HUDEP-2 (cell line): Measurements from ENCODE around the gene ELF2.
"Not testable (repeated sequence)": the region's sequence is repeated elsewhere in the genome, so short reads cannot be mapped to it uniquely, and the experiment has no call there.

Experiments used
- DNase-seq, 76 experiments: peaks; one replicate each; lab custom pipeline; 2025; ENCODE audit not compliant: unreplicated experiment in 76 of 76; lab: John Stamatoyannopoulos, UW

The ELF2 gene

DNA sequence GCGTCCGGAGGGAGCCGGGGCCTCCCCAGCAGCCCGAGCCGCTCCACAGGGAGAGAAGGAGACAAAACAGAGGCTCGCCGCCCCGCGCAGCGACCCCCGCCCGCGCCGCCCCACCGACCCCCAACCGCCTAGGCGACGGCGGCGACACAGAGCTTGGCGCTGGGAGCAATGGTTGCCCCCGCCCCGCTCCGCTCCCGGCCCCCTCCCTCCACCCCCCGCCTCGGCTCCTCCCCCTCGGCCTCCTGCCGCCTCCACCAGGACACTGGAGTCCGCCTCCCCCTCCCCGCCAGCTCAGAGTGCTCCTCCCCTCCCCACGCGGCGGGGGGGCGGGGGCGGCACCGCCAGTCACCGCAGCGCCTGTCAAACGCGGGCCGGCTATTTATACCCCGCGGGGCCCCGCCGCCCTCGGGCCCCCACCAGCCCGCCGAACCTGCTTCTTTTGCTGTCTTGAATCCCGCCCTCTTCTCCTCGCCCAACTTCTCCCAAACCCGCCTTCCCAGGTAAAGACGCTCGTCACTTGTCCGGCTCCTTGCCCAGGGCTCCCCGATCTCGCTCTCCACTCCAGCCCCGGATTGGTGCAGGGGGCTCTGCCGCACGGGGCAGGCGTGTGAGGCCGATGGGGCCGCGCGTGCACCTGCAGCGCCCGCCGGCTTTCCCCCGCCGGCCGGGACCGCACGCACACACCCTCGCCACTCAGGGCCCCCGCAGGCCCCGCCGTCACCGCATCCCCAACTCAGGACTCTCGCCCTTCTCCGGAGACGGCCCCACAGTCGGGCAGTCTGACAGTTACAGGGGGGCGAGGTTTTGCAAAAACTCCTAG, at the start of gene ELF2:
ELF2 (minus strand) TSS at position 170 of the 820 bp plus-strand sequence. CDS start 39,517 bp downstream, outside the sequence.
- peak in 75 of 76 experiments; percentile 36 to 96 (median 84) for DNase-seq

DNA sequence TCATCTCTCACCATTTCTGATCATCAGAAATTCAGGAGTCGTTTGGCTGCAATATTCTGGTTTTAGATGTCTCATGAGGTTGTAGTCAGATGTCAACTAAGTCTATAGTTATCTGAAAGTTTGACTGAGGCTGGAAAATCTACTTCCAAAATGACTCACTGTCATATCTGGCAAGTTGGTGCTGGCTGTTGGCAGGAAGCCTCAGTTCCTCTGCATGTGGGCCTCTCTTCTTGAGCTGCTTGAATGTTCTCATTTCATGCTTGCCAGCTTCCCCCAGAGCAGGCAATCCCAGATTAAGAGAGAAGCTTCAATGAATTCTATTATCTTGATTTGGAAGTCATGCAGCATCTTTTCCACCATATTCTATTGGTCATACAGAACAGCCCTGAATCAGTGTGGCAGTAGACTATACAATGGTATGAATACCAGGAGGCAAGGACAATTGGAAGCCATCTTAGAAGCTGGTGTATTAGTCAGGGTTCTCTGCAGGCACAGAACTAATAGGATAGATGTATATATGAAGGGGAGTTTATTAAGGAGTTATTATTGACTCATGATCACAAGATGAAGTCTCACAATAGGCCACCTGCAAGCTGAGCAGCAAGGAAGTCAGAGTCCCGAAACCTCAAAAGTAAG, 46.8 kb upstream of the ELF2 start:
- DNase-seq: peak in 54 of 76 experiments; percentile 1 to 84 (median 30)

DNA sequence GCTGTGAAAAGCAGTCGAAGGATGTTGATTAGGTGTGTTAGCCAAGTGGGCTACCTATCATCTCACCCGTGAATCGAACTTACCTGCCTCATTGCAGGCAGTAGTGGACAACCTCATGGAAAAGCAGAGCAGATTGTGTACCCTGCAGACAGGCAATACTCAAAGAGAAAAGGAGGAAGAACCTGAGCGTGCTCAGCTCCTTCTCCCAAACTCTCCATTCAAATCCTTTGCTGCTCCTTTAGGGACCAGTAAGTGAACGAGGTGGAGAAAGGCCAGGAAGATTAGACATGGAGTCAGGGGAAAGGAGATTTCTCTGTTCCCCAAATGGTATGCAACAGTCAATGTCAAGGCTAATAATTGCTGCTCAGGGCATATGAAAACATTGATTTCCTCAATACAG, 45.2 kb upstream of the ELF2 start:
- no peak for DNase-seq

DNA sequence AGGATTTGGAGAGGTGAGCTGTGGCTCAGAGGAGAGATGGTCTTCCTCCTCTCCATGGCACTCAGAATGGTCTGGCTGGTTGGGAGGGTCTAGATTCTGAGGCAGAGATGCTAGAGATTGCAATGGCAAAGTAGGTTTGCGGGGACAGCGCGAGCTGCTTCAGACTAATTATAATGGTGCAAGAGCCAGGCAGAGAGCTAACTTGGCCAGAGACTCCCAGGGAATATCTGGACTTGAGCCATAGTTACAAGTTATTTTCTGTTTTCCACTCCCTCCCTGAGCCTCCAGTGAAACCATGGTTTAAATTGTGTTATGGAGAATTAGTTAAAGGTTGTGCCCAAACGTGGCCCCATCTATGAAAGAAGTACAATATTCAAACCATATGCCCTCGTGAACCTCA, 44.7 kb upstream of the ELF2 start:
- no peak for DNase-seq

DNA sequence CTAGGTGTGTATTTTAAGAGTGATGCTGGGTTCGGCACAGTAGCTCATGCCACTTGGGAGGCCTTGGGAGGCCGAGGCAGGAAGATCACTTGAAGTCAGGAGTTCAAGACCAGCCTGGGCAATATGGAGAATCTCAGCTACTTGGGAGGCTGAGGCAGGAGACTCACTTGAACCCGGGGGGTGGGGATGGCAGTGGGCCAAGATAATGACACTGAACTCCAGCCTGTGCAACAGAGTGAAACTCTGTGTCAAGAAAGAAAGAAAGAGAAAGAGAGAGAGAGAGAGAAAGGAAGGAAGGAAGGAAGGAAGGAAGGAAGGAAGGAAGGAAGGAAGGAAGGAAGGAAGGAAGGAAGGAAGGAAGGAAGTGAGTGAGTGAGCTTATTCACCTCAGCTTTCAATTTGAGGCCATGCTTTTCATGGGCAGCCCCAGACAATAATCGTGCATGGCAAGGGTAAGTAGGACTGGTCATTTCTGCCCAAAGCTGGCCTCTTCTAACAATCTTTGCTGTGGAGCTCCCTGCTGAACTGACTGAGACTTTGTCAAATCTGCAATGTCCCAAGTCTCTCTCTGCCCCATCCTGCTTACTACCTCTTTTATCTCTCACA, 42.5 kb upstream of the ELF2 start:
- DNase-seq: no peak

DNA sequence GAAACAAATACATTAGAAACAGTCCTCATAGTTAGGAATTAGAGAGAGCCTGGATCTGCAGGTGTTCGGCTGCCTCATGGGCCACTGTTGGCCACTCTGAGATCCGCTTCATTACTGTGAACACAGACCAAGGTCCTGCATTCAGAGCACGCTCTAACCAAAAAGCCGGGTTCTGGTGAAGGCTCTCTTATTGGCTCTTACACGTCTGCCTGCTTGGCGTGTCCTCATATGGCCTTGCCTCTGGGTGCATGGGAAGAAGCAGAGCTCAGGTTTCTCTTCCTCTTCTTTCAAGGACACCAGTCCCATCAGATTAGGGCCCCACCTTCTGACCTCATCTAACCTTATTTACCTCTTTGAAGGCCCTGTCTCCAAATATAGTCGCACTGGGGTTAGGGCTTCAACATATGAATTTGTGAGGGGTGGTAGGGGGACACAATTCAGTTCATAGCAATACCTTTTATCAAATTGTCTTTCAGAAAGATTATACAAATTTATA, 37.1 kb upstream of the ELF2 start:
- DNase-seq: no peak

DNA sequence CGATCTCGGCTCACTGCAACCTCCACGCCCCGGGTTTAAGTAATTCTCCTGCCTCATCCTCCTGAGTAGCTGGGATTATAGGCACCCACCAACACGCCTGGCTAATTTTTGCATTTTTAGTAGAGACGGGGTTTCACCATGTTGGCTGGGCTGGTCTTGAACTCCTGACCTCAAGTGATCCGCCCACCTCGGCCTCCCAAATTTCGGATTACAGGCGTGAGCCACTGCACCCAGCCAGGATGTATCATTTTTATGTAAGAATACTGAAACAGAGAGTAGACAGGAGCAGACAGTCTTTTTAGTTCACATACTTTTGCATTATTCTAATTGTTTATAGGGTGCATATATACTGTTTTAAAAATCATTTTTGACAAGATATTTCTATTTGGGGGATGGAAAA, 36.6 kb upstream of the ELF2 start:
- not testable (repeated sequence) for DNase-seq

DNA sequence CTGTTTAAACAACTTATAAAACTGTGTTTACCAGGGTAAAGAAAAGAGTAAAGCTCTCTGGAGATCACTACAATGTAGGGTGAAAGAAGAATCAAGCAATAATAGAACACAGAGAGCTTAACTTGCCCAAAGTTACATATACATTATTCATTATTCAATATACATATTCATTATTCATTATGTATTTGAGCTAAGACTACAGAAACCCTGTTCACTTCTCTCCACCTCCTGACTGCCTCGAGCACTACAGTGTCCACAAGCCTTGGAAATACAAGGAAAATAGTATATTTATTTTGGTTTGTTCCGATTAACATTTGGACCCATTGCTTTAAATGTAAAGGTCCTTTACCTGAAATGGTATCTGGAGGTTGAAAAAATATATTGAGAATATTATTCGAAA, 35.9 kb upstream of the ELF2 start:
- DNase-seq: no peak

DNA sequence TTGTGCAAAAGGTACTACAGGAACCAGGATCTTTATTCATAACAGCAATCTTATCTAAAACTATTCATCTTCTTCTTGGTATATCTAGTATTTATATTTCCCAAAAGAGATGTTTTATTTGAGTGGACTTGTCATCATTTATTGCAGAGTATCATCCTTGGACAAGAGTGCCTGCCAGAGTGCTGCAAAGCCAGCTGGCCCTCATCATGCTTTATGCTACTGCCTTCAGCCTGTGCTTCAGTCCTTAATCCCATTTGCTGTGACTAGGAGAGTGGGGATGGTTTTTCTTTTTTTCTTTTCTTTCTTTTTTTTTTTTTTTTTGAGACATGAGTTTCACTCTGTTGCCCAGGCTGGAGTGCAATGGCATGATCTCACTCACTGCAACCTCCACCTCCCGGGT, 33.5 kb upstream of the ELF2 start:
- no peak for DNase-seq

DNA sequence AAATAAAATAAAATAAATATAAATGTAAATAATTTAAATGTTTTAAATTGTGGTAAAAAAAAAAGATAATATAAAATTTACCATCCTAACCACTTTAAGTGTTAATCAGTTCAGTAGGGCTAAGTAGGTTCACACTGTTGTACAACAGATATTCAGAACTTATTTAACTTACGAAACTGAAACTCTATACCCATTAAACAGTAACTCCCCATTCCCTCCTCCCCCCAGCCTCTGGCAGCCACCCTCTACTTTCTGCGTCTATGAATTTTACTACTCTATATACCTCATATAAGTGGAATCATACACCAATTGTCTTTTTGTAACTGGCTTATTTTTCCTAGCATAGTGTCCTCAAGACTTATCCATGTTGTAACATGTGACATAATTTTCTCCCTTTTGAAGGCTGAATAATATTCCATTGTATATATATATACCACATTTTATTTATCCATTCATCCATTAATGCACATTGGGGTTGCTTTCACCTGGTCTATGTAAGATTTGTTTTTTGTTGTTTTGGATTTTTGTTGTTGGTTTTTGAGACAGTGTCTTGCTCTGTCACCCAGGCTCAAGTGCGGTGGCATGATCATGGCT, 32.5 kb upstream of the ELF2 start:
- DNase-seq: no peak

DNA sequence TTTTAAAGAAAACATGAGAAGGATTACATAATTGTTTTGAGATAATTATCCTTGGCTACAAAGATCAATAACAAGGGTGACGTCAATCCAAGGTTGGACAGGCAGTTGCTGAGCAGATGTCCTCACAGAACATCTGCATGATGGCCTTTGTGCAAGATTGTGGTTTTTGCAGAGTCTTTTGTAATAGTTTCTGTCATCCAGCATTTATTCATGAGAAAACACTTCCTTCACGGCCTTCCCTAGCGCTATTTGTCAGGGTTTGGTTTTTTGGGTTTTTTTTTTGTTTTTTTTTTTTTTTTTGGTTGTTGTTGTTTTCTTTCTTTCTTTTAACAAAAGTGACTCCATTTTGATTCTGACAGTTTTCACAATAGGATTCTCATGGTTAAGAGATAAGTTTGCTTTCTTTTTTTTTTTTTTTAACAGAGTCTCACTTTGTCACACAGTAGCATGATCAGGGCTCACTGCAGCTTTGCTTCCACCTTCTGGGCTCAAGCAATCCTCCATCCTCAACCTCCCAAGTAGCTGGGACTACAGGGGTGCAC, 31.5 kb upstream of the ELF2 start:
- DNase-seq: no peak

DNA sequence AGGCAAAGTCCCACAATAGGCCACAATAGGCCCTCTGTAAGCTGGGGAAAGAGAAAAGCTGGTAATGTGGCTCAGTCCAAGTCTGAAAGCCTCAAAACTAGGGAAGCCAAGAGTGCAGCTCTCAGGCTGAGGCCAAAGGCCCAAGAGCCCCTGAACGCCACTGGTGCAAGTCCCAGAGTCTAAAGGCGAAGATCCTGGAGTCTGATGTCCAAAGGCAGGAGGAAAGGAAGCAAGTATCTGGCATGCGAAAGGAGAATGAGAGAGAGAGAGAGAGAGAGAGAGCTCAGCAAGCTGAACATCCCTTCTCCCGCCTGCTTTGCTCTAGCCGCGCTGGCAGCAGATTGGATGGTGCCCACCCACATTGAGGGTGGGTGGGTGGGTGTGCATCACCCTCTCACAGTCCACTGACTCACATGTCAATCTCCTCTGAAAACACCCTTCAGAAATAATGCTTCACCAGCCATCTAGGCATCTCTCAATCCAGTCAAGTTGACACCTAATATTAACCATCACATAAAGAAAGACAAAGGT, 30.9 kb upstream of the ELF2 start:
- DNase-seq: no peak

DNA sequence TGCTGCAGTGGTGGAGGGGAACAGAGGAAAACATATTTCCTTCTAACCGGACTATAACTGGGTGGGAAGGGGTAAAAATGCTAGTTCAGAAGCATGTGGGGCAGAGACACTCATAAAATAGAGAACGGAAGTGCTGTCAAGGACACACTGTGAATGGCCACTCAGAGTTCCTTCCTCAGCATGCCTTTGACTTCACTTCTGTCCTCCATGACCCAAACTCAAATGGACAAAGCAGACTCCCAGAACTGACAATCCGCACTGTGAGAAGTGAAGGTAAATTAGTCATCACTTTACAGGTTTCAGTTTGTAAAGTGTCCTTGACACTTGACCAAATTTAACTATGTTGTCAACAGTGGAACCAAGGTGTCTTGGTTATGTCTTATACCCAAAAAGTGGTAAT, 30.2 kb upstream of the ELF2 start:
- no peak for DNase-seq

DNA sequence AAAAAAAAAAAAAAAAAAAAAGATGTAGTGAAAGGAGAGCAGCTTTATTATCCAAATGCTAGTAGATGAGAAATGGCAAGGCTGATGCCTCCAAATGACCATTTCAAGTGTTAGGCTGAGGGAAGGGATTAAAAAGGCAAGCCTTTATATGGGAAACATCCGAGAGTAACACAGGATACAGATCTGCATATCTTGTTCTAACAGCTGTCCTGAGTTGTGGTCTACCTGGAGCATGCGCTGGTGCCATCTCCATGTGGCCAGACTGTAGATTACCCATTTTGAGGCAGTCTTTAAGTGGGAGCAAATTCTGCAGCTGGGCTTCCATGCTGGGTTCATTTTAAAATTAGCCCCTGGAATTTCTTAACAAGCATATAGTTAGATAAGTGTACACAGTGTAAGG, 26.0 kb upstream of the ELF2 start:
- DNase-seq: no peak

DNA sequence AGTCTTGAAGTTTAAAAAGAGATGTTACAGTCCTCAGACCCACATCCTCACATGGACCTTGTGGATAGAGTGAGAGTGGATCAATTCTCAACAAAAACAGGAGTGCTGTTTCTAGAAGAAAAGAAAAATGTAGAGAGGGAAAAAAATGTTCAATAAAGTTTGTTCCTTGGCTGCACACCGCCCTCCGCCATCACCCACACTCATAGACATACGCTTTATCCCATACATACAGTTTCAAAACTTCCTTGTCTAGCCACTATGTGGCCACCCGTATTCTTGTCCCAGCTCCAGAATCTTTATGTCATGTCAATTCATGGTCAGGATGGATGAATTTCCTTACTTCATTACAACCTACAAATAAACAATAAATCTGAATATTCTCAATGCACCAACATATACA, 23.5 kb upstream of the ELF2 start:
- no peak for DNase-seq

DNA sequence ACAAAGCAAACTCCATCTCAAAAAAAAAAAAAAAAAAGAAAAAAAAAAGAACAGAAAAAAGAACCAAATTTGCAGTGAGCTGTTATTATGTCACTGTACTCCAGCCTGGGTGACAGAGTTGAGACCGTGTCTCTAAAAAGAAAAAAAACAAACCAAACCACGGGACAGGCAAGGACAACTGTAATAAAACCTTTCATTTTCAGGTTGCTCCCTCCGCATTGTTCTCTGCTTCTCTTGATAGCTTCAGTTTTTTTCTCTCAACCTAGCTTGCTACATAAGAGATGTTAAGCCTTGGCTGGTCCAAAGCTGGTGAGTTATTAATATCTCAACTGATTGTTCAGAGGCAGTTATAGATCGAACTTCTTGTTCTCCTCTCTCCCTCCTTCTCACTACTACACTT, 23.1 kb upstream of the ELF2 start:
- DNase-seq: no peak

DNA sequence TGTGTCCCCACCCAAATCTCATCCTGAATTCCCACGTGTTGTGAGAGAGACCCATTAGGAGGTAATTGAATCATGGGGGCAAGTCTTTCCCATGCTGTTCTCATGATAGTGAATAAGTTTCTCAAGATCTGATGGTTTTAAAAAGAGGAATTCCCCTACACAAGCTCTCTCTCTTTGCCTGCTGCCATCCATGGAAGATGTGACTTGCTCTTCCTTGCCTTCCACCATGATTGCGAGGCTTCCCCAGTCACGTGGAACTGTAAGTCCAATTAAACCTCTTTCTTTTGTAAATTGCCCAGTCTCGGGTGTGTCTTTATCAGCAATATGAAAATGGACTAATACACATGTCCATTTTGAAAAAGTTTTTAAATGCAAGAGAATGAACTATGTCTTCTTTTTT, 20.2 kb upstream of the ELF2 start:
- DNase-seq: not testable (repeated sequence)

DNA sequence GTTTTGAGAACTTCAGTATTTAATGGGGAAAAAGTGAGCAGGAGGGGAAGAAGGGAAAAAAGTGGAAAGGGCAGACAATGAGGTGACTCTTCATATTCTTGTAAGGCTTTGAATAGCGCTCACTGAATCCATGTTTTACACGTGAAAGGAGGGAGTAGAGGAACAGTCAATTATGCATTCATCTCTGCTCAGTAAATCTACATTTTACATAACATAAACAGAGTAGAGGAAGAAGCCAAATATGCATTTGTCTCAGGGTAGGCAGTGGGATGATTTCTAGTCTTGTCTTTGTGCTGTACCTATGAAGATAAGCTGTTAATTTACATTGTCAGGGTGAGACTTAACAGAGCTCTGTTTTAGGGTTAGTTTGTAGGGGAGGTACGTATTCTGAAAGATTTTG, 19.4 kb upstream of the ELF2 start:
- no peak for DNase-seq

DNA sequence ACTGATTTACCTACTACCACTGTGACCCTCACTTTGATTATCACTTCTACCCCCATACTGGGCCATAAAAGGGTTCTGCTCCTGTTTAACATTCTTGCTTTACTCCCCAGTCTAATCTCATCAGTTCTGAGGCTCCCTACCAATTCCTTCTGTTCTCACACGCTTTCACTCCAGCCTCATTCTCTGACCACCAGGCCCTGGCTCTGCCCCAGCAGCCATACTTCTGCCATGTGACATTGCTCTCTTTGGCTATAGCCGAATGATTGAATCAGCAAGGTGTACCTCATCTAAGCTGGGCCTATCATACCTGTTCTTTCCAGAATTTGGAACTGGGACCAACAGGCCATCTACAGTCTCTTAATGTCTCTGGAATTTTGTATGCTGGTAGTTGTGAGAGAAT, 14.4 kb upstream of the ELF2 start:
- peak in 2 of 76 experiments; percentile 5 to 10 for DNase-seq

DNA sequence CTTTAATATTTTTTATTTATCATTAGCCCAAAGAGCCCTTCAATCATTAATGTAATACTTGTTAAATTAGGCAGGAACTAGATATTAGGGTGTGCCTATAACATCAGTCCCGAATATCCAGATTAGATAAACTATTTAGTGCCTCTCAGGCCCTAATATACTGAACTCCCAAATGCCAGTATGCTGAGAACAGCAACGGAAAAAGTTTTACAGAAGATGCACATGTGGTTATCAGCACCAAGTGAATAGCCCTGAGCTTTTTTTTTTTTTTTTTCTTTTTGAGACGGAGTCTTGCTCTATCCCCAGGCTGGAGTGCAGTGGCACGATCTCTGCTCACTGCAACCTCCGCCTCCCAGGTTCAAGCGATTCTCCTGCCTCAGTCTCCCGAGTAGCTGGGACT, 13.0 kb upstream of the ELF2 start:
- DNase-seq: peak in 23 of 76 experiments; percentile 2 to 69 (median 24)

DNA sequence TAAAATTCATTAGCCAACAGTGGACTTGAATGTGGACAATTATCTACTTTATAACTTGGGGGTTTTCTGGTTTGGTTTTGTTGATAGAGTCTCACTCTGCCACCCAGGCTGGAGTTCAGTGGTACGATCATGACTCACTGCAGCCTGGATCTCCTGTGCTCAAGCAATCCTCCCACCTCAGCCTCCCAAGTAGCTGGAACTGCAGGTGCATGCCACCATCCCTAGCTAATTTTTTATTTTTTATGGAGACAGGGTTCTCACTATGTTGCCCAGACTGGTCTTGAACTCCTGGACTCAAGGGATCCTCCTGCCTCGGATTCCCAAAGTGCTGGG, 12.4 kb upstream of the ELF2 start:
- DNase-seq: peak in 20 of 76 experiments; percentile 1 to 70 (median 38)
